Activated CD8-positive, alpha-beta memory T cell treated with anti-CD3 and anti-CD28 coated beads for 4 hours (primary cell): ENCODE data around the gene TSPAN4.

Experiments
- DNase-seq, 2 donors: peaks; one replicate each; pipeline ENCODE4 v3.0.0-alpha.2; 2020; ENCODE audit warnings: low read depth in 2 of 2

Gene TSPAN4

GRCh38 chr11:842370-843002, at the start of gene TSPAN4, which contains the start of gene POLR2L:
Gene TSPAN4, plus strand, starts transcription at chr11:842852. Its CDS starts 7,453 bp downstream, at chr11:850305.
Gene POLR2L, minus strand, starts transcription at chr11:842529. Its CDS starts 21 bp downstream, at chr11:842508.
- DNase-seq = peak; percentile 69 to 72

- DNase-seq = no peak
Measured at GRCh38 chr11:792873-793272, 49.8 kb upstream of the TSPAN4 start.

- no peak for DNase-seq
Measured at GRCh38 chr11:793556-793955, 49.1 kb upstream of the TSPAN4 start.

- DNase-seq = no peak
Measured at GRCh38 chr11:794013-794765, 48.5 kb upstream of the TSPAN4 start.

- no peak for DNase-seq
Measured at GRCh38 chr11:794766-795633, 47.7 kb upstream of the TSPAN4 start.

GRCh38 chr11:795634-796564, 46.8 kb upstream of the TSPAN4 start:
- peak; percentile 67 to 77 for DNase-seq

- DNase-seq = no peak
Measured at GRCh38 chr11:796565-797295, 45.9 kb upstream of the TSPAN4 start.

- peak; percentile 43 to 65 for DNase-seq
Measured at GRCh38 chr11:797296-798092, 45.2 kb upstream of the TSPAN4 start.

GRCh38 chr11:798093-798713, 44.4 kb upstream of the TSPAN4 start, which contains the start of gene SLC25A22:
Gene SLC25A22, minus strand, starts transcription at chr11:798281. Its CDS starts 3,275 bp downstream, at chr11:795006.
- DNase-seq = peak; percentile 54 to 65

- DNase-seq = no peak
Measured at GRCh38 chr11:799641-800316, 42.9 kb upstream of the TSPAN4 start.

- no peak for DNase-seq
Measured at GRCh38 chr11:800473-800872, 42.2 kb upstream of the TSPAN4 start.

- DNase-seq = no peak
Measured at GRCh38 chr11:801097-801780, 41.4 kb upstream of the TSPAN4 start.

GRCh38 chr11:802018-802617, 40.5 kb upstream of the TSPAN4 start:
- no peak for DNase-seq

GRCh38 chr11:802693-803466, 39.8 kb upstream of the TSPAN4 start:
- DNase-seq = no peak

- DNase-seq = no peak
Measured at GRCh38 chr11:803467-803742, 39.2 kb upstream of the TSPAN4 start.

- DNase-seq = no peak
Measured at GRCh38 chr11:803770-804598, 38.7 kb upstream of the TSPAN4 start.
